MCF 10A (cell line): Measurements from ENCODE around the gene RAMP1. TPM values are rescaled to one million over a fixed set of nuclear protein-coding genes. Genes with fewer than 3 reads are reported as not detected.

Source experiments
- BruUV-seq: library from RNA; stranded (reverse); fragments of 400-500 nt; replicated peaks from 2 replicates; lab custom pipeline; 2021; lab: Mats Ljungman, UMichigan
- CTCF ChIA-PET: fragments of 300-600 bp; sonication (Branson Sonifier 250); formaldehyde crosslinking; extraction: SDS; loops from one replicate; lab custom pipeline; 2021; ENCODE audit warnings: antibody characterized with exemption, inconsistent platforms; lab: Yijun Ruan, JAX
- POLR2A ChIA-PET: fragments of 300-600, 350-650 bp; sonication (Branson Sonifier 250); formaldehyde crosslinking; extraction: SDS; loops from one replicate; lab custom pipeline; 2020; ENCODE audit warnings: antibody characterized with exemption, inconsistent platforms; lab: Yijun Ruan, JAX
- DNase-seq: peaks from one replicate; pipeline ENCODE4 v3.0.0-alpha.2; 2018; ENCODE audit not compliant: unreplicated experiment
- H3K27ac Mint-ChIP-seq: one replicate; pipeline ENCODE4 v1.8.0; 2022; ENCODE audit warnings: mild to moderate bottlenecking, low read depth, mixed read lengths; ENCODE audit not compliant: unreplicated experiment
- H3K27me3 Mint-ChIP-seq: one replicate; pipeline ENCODE4 v1.8.0; 2022; ENCODE audit warnings: mixed read lengths; ENCODE audit not compliant: insufficient read depth, unreplicated experiment
- H3K36me3 Mint-ChIP-seq: one replicate; pipeline ENCODE4 v1.8.0; 2022; ENCODE audit warnings: mild to moderate bottlenecking, moderate library complexity, mixed read lengths; ENCODE audit not compliant: insufficient read depth, unreplicated experiment
- H3K4me1 Mint-ChIP-seq: one replicate; pipeline ENCODE4 v1.8.0; 2022; ENCODE audit warnings: mixed read lengths; ENCODE audit not compliant: insufficient read depth, unreplicated experiment
- H3K4me3 Mint-ChIP-seq: one replicate; pipeline ENCODE4 v1.8.0; 2022; ENCODE audit warnings: mild to moderate bottlenecking, moderate library complexity, mixed read lengths; ENCODE audit not compliant: unreplicated experiment
- H3K9me3 Mint-ChIP-seq: one replicate; pipeline ENCODE4 v1.8.0; 2022; ENCODE audit warnings: mixed read lengths; ENCODE audit not compliant: unreplicated experiment
- CTCF ChIP-seq: fragments of 200-600 bp; IDR thresholded peaks from one replicate; pipeline ENCODE4 v1.8.0; 2022; ENCODE audit warnings: antibody characterized with exemption, mild to moderate bottlenecking; ENCODE audit not compliant: unreplicated experiment
- intact Hi-C: fragments of 100-400 bp; cut with micrococcal nuclease; formaldehyde crosslinking; loops from 2 replicates; pipeline ENCODE4 v1.14.1; 2022
- total RNA-seq: library from RNA; stranded (reverse); gene quantifications from 2 replicates; pipeline ENCODE4 v1.2.3, GENCODE V29; 2022

The RAMP1 gene
- total RNA-seq, 1 experiment from 2014 or later, result 11.2 TPM

GRCh38 chr2:237894396-237894979 lies 35.1 kb downstream of the RAMP1 start:
- Mint-ChIP-seq H3K36me3 (no peaks in the 10 kb centered on the region), H3K9me3 (no peaks in the 10 kb centered on the region), H3K4me3 (no peak overlapping the region), H3K27me3 (no peaks in the 10 kb centered on the region), H3K27ac (no peak overlapping the region), H3K4me1 (peaks cover 27% of the 10 kb centered on the region)
- BruUV-seq, result no TSS peak
- no peak for DNase-seq
- ChIA-PET CTCF (interaction anchor here (0.9 kb wide), 1 partner anchor 19 kb away, joined by 3 read pairs; no protein-coding TSS in a partner anchor), POLR2A (interaction anchor here (1.1 to 4.7 kb wide), 2 partner anchors 20 kb away, joined by 3 to 53 read pairs; no protein-coding TSS in a partner anchor)
- no peak for TF ChIP-seq CTCF
- intact Hi-C loops, result no loop called here

- Mint-ChIP-seq H3K4me3 (no peak overlapping the region), H3K27ac (peak overlapping the region; percentile 92), H3K27me3 (no peaks in the 10 kb centered on the region), H3K9me3 (no peaks in the 10 kb centered on the region), H3K4me1 (peaks cover 27% of the 10 kb centered on the region), H3K36me3 (no peaks in the 10 kb centered on the region)
- no peak for DNase-seq
- CTCF ChIA-PET, result interaction anchor here (1.1 kb wide), 1 partner anchor 22 kb away, joined by 4 read pairs; no protein-coding TSS in a partner anchor
- BruUV-seq, result no TSS peak
- POLR2A ChIA-PET, result interaction anchor here (0.6 to 4.7 kb wide), 6 partner anchors 14 to 1397 kb away, joined by 3 to 53 read pairs (median 4); no protein-coding TSS in a partner anchor
- intact Hi-C loops, result no loop called here
- TF ChIP-seq CTCF, result no peak
These were observed 35.6 kb downstream of the RAMP1 start for GRCh38 chr2:237894986-237895543.

- Mint-ChIP-seq H3K27me3 (no peaks in the 10 kb centered on the region), H3K36me3 (no peaks in the 10 kb centered on the region), H3K9me3 (no peaks in the 10 kb centered on the region), H3K4me1 (peaks cover 27% of the 10 kb centered on the region), H3K27ac (peak overlapping the region; percentile 92), H3K4me3 (no peak overlapping the region)
- intact Hi-C loops, result no loop called here
- TF ChIP-seq CTCF, result no peak
- POLR2A ChIA-PET, result interaction anchor here (0.6 to 4.7 kb wide), 12 partner anchors 13 to 1396 kb away, joined by 3 to 53 read pairs (median 4); no protein-coding TSS in a partner anchor
- CTCF ChIA-PET, result interaction anchor here (1.1 kb wide), 1 partner anchor 23 kb away, joined by 4 read pairs; no protein-coding TSS in a partner anchor
- no TSS peak for BruUV-seq
- peak; percentile 91 for DNase-seq
These were observed 36.4 kb downstream of the RAMP1 start for GRCh38 chr2:237895544-237896506.
